Raji (cell line): ENCODE results near the gene RBM11.

Source experiments
- POLR2A ChIP-seq: IDR thresholded peaks from 2 replicates; pipeline ENCODE4 v1.6.1; 2011; ENCODE audit warnings: low read depth, low read length, control low read depth; ENCODE audit not compliant: insufficient read depth

The RBM11 gene, protein sequence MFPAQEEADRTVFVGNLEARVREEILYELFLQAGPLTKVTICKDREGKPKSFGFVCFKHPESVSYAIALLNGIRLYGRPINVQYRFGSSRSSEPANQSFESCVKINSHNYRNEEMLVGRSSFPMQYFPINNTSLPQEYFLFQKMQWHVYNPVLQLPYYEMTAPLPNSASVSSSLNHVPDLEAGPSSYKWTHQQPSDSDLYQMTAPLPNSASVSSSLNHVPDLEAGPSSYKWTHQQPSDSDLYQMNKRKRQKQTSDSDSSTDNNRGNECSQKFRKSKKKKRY

DNA sequence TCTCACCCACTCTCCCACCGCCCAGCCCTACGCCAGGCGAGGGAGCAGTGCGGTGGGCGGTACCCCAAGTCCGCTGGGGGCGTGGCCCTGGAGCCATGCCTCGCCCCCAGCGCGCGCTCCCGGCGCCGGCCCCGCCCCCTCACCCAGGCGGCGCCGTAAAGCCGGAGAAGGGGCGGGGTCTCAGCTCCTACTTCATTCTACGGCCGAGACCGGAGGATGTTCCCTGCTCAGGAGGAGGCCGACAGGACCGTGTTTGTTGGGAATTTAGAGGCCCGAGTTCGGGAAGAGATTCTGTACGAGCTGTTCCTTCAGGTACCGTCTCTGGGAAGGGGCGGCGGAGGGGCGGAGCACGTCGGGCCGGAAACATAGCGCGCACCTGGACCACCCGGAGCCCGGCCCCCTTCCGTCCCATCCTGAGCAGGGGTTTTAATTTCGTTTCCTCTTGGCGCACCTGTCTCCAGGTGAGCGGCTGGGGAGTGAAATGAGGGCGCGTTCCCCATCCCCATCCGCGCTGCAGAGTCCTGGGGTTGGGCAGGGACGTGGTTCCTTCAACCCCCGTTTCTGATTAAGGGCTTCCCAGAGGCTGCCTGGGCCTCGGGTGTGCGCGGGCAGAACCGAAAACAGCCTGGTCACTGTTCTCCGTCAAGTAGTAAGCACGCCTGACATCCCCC is at the start of gene RBM11:
Gene RBM11, plus strand, starts transcription at position 187 of the 671 bp plus-strand sequence. Its CDS starts 30 bp downstream, at position 217.
- TF ChIP-seq POLR2A: no peak

DNA sequence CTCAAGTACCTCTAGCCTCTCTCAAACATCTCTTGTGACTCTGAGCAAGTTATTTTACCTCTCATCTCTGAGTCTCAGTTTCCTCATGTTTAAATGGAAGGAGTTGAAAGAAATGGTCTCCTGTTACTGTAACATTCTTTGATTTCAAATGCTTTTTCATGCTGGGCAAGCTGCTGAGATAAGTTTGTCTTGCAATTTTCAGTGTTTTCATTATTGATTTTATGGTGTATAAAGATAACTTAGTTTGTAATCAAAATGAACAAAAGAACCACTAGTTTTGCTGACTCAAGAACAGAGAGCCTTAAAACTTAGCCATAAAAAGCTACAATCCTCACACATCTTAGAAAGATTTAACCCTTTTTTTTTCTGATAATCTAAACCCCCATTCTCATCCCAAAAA is 9.7 kb upstream of the RBM11 start:
- no peak for TF ChIP-seq POLR2A

DNA sequence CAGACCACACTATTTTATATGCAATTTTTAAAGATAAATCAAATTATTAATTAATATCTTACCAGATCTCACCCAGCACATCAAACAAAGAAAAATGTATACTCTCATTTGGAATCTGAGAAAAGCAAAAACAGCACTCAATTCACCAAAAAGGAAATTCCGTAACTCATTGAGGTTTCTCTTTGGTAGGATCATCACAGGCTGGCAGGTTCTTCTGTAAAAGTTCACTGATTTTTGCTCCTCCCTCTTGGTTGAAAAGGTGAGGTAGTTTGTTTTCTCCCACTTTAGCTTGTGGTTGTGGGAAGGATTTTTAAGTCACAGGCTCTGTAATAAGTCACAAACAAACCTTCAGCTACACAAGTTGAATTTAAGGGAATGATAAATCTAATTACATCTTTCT is 5.2 kb upstream of the RBM11 start, which contains the start of gene LIPI:
Gene LIPI, minus strand, starts transcription at position 218 of the 400 bp plus-strand sequence. Its CDS starts 110 bp downstream, at position 108.
- no peak for TF ChIP-seq POLR2A

DNA sequence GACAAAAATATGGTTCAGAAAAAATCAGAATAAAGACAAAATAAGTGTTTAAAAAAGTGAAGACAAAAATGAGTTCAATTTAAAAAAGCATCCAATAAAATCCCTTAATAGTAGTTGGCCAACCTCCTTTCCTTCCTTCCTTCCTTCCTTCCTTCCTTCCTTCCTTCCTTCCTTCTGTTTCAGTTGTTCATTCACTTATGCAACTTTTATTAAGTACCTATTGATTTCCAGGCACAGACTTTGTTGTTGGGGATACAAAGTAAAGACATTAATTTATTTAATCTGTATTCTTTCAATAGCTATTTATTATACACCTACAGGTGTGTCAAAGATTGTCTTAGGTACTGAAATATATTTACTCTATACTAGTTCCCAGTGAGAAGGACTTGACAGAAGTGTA is 2.8 kb upstream of the RBM11 start:
- no peak for TF ChIP-seq POLR2A

DNA sequence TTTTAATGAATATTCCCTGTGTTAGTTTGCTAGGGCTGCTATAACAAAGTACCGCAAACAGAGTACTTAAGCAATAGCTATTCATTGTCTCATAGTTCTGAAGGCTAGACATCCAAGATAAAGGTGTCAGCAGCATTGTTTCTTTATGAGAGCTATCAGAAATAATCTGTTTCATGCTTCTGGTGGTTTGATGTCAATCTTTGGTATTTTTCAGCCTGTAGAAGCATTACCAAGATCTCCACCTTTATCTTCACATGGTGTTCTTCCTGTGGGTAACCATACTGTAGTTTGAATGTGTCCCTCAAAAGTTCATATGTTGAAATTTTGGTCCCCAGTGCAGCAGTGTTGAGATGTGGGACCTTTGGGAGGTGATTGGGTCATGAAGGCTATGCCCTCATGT is 7.4 kb downstream of the RBM11 start:
- TF ChIP-seq POLR2A: no peak

DNA sequence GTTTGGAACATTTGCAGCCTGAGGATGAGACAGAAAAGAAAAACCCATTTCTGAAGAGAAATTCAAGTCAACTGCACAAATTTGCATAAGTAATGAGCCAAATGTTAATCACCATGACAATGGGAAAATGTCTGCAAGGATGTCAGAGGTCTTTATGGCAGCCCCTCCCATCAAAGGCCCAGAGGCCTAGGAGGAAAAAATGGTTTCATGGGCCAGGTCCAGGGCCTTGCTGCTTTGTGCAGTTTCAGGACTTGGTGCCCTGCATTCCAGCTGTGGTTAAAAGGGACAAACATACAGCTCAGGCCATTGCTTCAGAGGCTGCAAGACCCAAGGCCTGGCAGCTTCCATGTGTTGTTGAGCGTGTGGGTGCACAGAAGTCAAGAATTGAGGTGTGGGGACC is 13.4 kb downstream of the RBM11 start:
- no peak for TF ChIP-seq POLR2A

DNA sequence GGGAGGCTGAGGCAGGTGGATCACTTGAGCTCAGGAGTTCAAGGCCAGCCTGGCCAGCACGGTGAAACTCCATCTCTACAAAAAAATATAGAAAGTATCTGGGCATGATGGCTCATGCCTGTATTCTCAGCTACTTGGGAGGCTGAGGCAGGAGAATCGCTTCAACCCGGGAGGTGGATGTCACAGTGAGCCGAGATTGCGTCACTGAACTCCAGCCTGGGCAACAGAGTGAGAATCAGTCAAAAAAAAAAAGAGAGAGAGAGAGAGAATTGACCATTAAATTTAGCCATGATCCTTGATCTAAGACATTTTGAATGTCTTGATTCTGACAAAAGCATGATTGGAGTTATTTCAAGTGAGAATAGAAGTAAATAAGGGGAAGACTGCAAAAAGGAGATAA is 19.1 kb downstream of the RBM11 start:
- TF ChIP-seq POLR2A: no peak

DNA sequence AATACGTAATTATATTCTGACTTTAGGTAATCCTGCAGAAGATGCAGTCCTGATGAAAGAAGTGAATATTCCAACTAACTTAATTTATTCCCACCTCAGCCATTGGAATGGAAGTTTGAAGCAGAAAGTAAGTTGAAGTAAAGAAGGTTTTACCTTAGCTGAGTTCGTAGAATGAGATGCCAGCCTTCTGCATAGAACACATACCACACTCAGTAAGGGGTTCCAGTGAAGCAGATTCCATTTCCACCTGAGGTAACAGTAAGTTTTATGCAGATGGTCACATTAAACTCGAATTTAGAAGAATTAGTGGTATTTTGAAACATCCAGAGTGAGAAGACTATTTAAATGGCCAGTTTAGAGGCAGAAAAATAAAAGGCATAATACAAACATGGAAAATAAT is 20.2 kb downstream of the RBM11 start:
- TF ChIP-seq POLR2A: no peak

DNA sequence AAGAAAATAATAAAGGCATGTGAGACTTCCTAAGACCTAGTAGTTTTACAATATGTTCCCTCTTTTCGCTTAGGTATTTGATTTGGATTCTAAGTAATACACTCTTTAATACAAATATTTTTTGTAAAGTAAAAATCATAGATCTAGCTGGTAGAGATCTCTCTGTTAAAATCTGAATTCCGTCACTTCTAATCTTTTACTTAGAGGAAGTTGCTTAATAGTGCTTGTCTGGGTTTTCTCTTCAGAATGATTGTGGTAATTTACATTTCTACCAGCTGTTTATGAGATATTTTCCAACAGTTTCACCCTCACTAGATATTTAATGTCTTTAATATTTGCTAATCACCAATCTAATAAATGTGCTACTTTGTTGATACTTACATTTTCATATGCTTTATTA is 23.3 kb downstream of the RBM11 start:
- TF ChIP-seq POLR2A: no peak

DNA sequence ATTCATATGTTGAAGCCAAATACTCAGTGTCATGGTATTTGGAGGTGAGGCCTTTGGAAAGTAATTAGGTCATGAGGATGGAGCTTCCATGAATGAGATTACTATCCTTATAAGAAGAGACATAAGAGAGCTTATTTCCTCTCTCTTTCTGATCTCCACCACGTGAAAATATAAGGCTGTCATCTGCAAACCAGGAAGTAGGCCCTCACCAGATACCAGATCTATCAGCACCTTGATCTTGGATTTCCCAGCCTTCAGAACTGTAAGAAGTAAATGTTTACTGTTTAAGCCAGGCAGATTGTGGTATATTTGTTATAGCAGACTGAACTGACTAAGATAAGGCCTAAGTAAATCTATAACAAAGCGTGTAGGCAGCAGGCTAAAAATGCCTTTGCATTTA is 25.3 kb downstream of the RBM11 start:
- no peak for TF ChIP-seq POLR2A

DNA sequence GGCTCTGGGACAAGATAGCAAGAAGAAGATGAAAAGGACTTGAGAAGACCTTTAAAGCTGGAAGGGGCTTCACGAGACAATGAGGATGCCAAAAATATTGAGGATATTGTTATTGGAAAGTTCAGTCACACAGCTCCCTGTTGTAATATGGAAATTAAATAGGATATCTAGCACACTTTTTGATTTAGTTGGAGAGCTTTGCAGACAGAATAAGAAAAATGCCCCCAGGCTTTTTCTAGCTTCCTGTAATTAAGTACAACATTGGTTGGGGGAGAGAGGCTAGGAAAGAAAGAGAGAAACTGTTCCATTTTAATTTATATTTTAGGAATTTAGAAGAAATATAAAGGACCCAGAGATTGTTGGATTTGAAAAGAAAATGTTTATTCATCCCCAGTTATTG is 27.5 kb downstream of the RBM11 start:
- TF ChIP-seq POLR2A: no peak

DNA sequence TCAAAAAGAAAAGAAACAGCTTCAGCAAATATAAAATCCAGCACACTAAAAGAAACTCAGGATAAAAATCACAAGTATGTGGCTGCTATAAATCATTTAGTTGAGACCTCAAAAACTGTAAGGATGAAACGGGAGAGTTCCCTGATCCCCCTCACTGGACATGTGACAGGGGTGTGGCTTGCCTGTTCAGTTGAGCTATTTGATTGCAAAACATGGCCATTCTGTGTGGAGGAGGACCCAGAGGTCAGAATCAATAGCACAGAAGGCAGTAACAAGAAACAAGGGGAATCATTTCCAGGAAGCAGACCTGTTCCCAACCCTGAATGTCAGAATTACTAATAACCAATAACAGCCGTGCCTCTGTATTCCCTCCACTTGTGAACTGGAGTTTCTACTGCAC is 27.9 kb downstream of the RBM11 start:
- no peak for TF ChIP-seq POLR2A

DNA sequence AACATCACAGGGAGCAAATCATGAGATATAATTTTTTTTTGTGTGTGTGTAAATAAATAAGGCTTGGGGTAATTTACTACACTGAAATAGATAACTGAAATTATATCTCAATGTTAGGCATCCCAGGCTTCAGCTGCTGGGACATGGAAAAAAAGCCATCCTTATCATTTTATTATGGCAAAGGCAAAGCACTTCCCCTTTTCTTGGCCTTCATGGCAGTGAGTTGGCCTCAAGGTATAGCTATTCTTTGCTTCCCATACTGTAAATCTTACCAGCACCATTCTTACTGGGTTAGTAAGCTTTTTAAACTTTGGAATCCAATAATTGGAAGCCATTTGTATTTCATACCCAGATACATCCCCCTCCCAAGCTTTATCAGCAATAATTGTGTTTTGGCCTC is 29.0 kb downstream of the RBM11 start:
- TF ChIP-seq POLR2A: no peak

DNA sequence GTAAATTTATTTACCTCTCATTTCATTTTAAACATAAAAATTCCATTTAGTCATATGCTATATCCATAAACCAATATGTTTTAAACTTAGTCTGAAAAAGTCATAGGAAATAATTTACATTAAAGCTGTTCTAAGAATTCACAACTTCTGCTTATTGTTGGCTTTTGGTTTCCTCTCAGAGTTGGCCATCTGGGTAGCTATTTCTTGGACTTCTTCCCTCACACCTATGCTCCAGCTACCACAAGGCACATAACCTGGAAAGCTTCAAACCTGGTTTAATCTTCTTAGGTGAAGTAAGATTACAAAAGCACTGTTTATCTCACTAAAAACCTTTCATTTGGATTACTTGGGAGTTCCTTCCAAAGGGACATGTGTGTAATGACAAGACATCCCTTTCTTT is 29.8 kb downstream of the RBM11 start:
- no peak for TF ChIP-seq POLR2A

DNA sequence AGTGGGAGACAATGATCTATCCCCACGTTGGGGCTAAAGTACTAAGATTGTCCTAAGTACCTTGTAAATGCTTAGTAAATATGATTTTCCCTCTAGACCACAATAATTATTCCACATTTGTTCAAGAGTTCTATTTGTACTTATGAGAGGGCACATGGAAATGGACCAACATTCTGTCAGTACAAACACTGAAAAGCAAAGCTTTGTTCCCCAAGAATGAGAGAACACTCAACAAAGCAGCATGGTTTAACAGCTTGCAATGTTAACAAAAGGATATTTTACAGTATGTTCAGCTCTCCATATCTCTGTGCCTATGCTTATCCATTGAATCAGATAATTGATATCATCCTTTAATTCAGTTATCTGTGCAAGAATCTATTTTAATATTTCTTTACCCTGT is 35.4 kb downstream of the RBM11 start:
- TF ChIP-seq POLR2A: no peak

DNA sequence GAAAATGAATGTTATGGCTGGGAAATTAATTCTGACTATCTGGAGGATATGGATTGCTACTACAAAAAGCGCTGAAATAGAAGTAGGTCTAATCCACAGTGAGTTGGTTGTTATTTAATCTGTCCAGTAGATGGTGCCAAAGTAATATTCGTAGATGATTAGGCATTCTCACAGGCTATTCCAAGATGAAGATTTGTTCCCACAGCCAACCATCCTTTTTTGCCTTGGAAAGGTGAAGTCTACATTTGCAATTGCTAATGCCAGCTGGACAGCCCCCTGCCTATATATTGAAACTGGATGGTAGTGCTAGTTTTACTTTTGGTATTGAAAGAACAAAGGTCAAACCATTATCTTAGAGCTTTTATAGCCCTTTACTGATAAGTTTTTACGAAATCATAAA is 43.8 kb downstream of the RBM11 start:
- no peak for TF ChIP-seq POLR2A
